ENCODE measurements around the gene OR51B6.
"Not testable (repeated sequence)": the region's sequence is repeated elsewhere in the genome, so short reads cannot be mapped to it uniquely, and the experiment has no call there.

The OR51B6 gene

GRCh38 chr11:5366365-5366764, 15.1 kb downstream of the OR51B6 start:
- not testable (repeated sequence) for DNase-seq (ENCODE audit: low spot score)

GRCh38 chr11:5366856-5367255, 15.5 kb downstream of the OR51B6 start:
- no peak for DNase-seq (ENCODE audit: low spot score)

- peak; percentile 14 for DNase-seq (ENCODE audit: low spot score)
These were observed 16.3 kb downstream of the OR51B6 start for GRCh38 chr11:5367448-5368074.

- DNase-seq (ENCODE audit: low spot score): no peak
These were observed 17.3 kb downstream of the OR51B6 start for GRCh38 chr11:5368502-5369043.

GRCh38 chr11:5369789-5370188, 18.5 kb downstream of the OR51B6 start:
- peak; percentile 19 for DNase-seq (ENCODE audit: low spot score)

- peak; percentile 51 for DNase-seq (ENCODE audit: low spot score)
These were observed 29.5 kb downstream of the OR51B6 start for GRCh38 chr11:5380740-5381342.

- DNase-seq (ENCODE audit: low spot score): no peak
These were observed 32.3 kb downstream of the OR51B6 start, which contains the start of gene OR51M1 for GRCh38 chr11:5383576-5383975. Gene OR51M1, plus strand, starts transcription at chr11:5383812. Its CDS starts 5,587 bp downstream, at chr11:5389399.

- no peak for DNase-seq (ENCODE audit: low spot score)
These were observed 33.0 kb downstream of the OR51B6 start for GRCh38 chr11:5384335-5384734.

GRCh38 chr11:5390210-5390609, 38.9 kb downstream of the OR51B6 start:
- no peak for DNase-seq (ENCODE audit: low spot score)

GRCh38 chr11:5394091-5394490, 42.8 kb downstream of the OR51B6 start:
- no peak for DNase-seq (ENCODE audit: low spot score)

- DNase-seq (ENCODE audit: low spot score): no peak
These were observed 47.6 kb downstream of the OR51B6 start for GRCh38 chr11:5398936-5399335.
